ENCODE measurements around the gene MAPK13. TPM values are rescaled to one million over a fixed set of nuclear protein-coding genes. Genes with fewer than 3 reads are reported as not detected.

Gene MAPK13
- total and polyA plus RNA-seq, 2 donors (not counting 1 experiment from before 2014, with no cell fraction given), result 20.6 to 34.8 TPM

DNA sequence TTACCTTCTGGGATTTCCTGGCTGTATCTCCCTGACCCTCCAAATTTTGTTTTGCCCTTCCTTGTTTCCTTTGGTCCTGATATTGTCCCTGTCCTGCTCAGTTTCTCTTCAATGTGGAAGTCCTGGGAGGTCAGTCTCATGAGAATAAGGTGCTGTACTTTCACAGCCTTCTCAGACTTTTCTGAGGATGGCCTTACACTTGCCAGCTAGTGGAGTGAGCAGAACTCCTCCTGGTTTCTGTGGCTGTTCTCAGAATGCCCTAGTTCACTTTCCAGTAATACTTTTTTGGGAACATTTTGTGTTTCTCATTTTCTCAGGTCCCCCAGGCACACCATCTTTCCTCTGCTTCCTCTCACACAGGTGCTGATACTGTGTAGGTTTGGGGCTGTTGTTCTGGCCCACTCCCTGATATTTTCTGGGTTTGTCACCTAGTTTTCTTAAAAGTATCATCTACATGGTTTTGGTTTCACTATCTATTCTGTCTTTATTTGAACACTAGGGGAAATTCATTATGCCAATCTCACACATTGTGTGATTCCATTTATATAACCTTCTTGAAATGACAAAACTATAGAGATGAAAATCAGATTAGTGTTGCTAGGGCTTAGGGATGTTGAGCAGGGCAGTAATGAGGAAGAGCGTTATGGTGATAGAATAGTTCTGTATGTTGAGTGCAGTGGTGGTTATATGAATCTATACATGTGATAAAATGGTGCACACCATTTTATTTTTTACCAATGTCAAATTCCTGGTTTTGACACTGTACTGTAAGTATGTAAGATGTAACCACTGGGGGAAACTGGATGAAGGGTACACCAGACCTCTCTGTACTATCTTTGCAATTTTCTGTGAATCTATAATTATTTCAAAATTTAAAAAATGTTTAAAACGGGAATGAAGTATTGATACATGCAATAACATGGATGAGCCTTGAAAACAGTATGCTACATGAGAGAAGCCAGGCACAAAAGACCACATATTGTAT is 39.0 kb downstream of the MAPK13 start:
- no peak overlapping the region for H3K9ac ChIP-seq (ENCODE audit: low read length)
- Mint-ChIP-seq H3K27me3 (no peaks in the 10 kb centered on the region), H3K27ac (peak overlapping the region; percentile 8), H3K4me3 (no peak overlapping the region), H3K9me3 (ENCODE audit: insufficient read depth) (no peaks in the 10 kb centered on the region), H3K4me1 (peaks cover 16% of the 10 kb centered on the region)
- H3K4me3 ChIP-seq (ENCODE audit: control extremely low read depth in 1 of 5, extremely low read depth in 1 of 5, insufficient read depth in 1 of 5, low read depth in 2 of 5, low read length in 4 of 5), result no peak overlapping the region
- no peaks in the 10 kb centered on the region for H4K20me1 ChIP-seq (ENCODE audit: control insufficient read depth, insufficient read depth, low read length, poor library complexity, severe bottlenecking)
- H3K9me3 ChIP-seq (ENCODE audit: control extremely low read depth in 1 of 3, control insufficient read depth in 2 of 3, insufficient read depth in 1 of 3, low read length in 2 of 3), result no peaks in the 10 kb centered on the region
- H3K27ac ChIP-seq (ENCODE audit: low read length in 2 of 2), result no peak overlapping the region
- H3K36me3 ChIP-seq (replicated peaks in 1 of 2; ENCODE audit: control extremely low read depth in 1 of 2, control insufficient read depth in 1 of 2, extremely low read depth in 1 of 2, insufficient read depth in 2 of 2, low read length in 1 of 2), result no peaks in the 10 kb centered on the region
- TF ChIP-seq EZH2 (IDR thresholded peaks at IDR 0.05; ENCODE audit: borderline replicate concordance, insufficient read depth, low read depth, low read length, poor library complexity, severe bottlenecking), result no peak
- H2AFZ ChIP-seq (ENCODE audit: insufficient read depth, low read depth, low read length, poor library complexity, severe bottlenecking), result peak overlapping the region; percentile 12
- intact Hi-C loops (cut with micrococcal nuclease), result no loop called here
- H3K4me2 ChIP-seq (replicated peaks; ENCODE audit: low read depth, low read length, poor library complexity, severe bottlenecking), result peak overlapping the region; percentile 2
- WGBS (ENCODE audit: insufficient coverage), result no CpG with 5 or more reads among the region's 2 CpGs
- DNase-seq (no peak), ATAC-seq (ENCODE audit: low read depth) (no peak)
- CTCF ChIA-PET, result no interaction called here
- H3K27me3 ChIP-seq (replicated peaks in 1 of 4; ENCODE audit: control extremely low read depth in 1 of 4, control insufficient read depth in 3 of 4, insufficient read depth in 4 of 4, low read length in 3 of 4), result no peaks in the 10 kb centered on the region
- H3K79me2 ChIP-seq (ENCODE audit: control insufficient read depth, insufficient read depth, low read length), result no peaks in the 10 kb centered on the region
- POLR2A ChIA-PET, result no interaction called here
- peaks cover 9 to 11% of the 10 kb centered on the region in 2 donors for H3K4me1 ChIP-seq (ENCODE audit: control insufficient read depth in 2 of 2, insufficient read depth in 2 of 2, low read length in 2 of 2)

GRCh38 chr6:36170704-36171103 is 40.4 kb downstream of the MAPK13 start:
- ChIA-PET CTCF (interaction anchor here (0.6 to 0.7 kb wide), 4 partner anchors 15 to 1282 kb away, joined by 3 to 4 read pairs (median 4); partner anchors contain the start of gene ANKS1A), POLR2A (no interaction called here)
- Histone ChIP-seq H3K27me3 (replicated peaks in 1 of 4; ENCODE audit: control extremely low read depth in 1 of 4, control insufficient read depth in 3 of 4, insufficient read depth in 4 of 4, low read length in 3 of 4) (no peaks in the 10 kb centered on the region), H3K79me2 (ENCODE audit: control insufficient read depth, insufficient read depth, low read length) (no peaks in the 10 kb centered on the region), H3K4me3 (ENCODE audit: control extremely low read depth in 1 of 5, extremely low read depth in 1 of 5, insufficient read depth in 1 of 5, low read depth in 2 of 5, low read length in 4 of 5) (no peak overlapping the region), H3K36me3 (replicated peaks in 1 of 2; ENCODE audit: control extremely low read depth in 1 of 2, control insufficient read depth in 1 of 2, extremely low read depth in 1 of 2, insufficient read depth in 2 of 2, low read length in 1 of 2) (no peaks in the 10 kb centered on the region), H3K27ac (ENCODE audit: low read length in 2 of 2) (no peak overlapping the region), H3K4me2 (replicated peaks; ENCODE audit: low read depth, low read length, poor library complexity, severe bottlenecking) (no peak overlapping the region), H3K9me3 (ENCODE audit: control extremely low read depth in 1 of 3, control insufficient read depth in 2 of 3, insufficient read depth in 1 of 3, low read length in 2 of 3) (no peaks in the 10 kb centered on the region), H3K9ac (ENCODE audit: low read length) (no peak overlapping the region), H3K4me1 (ENCODE audit: control insufficient read depth in 2 of 2, insufficient read depth in 2 of 2, low read length in 2 of 2) (peaks cover 9 to 11% of the 10 kb centered on the region in 2 donors), H4K20me1 (ENCODE audit: control insufficient read depth, insufficient read depth, low read length, poor library complexity, severe bottlenecking) (no peaks in the 10 kb centered on the region), H2AFZ (ENCODE audit: insufficient read depth, low read depth, low read length, poor library complexity, severe bottlenecking) (no peak overlapping the region)
- WGBS (ENCODE audit: insufficient coverage), result no CpG with 5 or more reads among the region's 2 CpGs
- H3K27ac Mint-ChIP-seq, result no peak overlapping the region
- no peaks in the 10 kb centered on the region for H3K27me3 Mint-ChIP-seq
- TF ChIP-seq EZH2 (IDR thresholded peaks at IDR 0.05; ENCODE audit: borderline replicate concordance, insufficient read depth, low read depth, low read length, poor library complexity, severe bottlenecking), result no peak
- TF ChIP-seq, protein P1, sequence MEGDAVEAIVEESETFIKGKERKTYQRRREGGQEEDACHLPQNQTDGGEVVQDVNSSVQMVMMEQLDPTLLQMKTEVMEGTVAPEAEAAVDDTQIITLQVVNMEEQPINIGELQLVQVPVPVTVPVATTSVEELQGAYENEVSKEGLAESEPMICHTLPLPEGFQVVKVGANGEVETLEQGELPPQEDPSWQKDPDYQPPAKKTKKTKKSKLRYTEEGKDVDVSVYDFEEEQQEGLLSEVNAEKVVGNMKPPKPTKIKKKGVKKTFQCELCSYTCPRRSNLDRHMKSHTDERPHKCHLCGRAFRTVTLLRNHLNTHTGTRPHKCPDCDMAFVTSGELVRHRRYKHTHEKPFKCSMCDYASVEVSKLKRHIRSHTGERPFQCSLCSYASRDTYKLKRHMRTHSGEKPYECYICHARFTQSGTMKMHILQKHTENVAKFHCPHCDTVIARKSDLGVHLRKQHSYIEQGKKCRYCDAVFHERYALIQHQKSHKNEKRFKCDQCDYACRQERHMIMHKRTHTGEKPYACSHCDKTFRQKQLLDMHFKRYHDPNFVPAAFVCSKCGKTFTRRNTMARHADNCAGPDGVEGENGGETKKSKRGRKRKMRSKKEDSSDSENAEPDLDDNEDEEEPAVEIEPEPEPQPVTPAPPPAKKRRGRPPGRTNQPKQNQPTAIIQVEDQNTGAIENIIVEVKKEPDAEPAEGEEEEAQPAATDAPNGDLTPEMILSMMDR (IDR thresholded peaks at IDR 0.05), result no peak
- no peak overlapping the region for H3K4me3 Mint-ChIP-seq
- H3K4me1 Mint-ChIP-seq, result peaks cover 16% of the 10 kb centered on the region
- ATAC-seq (ENCODE audit: low read depth) (no peak), DNase-seq (no peak)
- intact Hi-C loops (cut with micrococcal nuclease), result no loop called here
- no peaks in the 10 kb centered on the region for H3K9me3 Mint-ChIP-seq (ENCODE audit: insufficient read depth)
